B cell (primary cell): Measurements from ENCODE around the gene PDCD6IP. TPM values are rescaled to one million over a fixed set of nuclear protein-coding genes. Genes with fewer than 3 reads are reported as not detected.

Experiments used
- ATAC-seq: fragments of 200-7000 bp; cut with Tn5 transposase; one replicate; pipeline ENCODE4 v1.10.0; 2021; ENCODE audit warnings: low read depth, mild to moderate bottlenecking, moderate number of reproducible peaks, moderate library complexity
- CTCF ChIA-PET: fragments of 350-600 bp; sonication (Branson Sonifier 250); formaldehyde crosslinking; loops from one replicate; lab custom pipeline; 2021; ENCODE audit warnings: antibody characterized with exemption, inconsistent platforms; lab: Charles Lee
- POLR2A ChIA-PET: fragments of 350-600 bp; sonication (Branson Sonifier 250); formaldehyde crosslinking; loops from one replicate; lab custom pipeline; 2021; ENCODE audit warnings: antibody characterized with exemption; lab: Charles Lee
- DNase-seq: peaks from one replicate; pipeline ENCODE4 v3.0.0; 2013
- H2AFZ ChIP-seq: 2 replicates; pipeline ENCODE4 v1.6.1; 2012; ENCODE audit warnings: mild to moderate bottlenecking, low read depth, low read length; ENCODE audit not compliant: insufficient read depth, poor library complexity, severe bottlenecking
- H3K27ac ChIP-seq, 2 donors: 1 replicate in 1 of 2; 2 replicates in 1 of 2; pipeline ENCODE4 v1.5.1; 2012 to 2013; ENCODE audit warnings: low read length in 2 of 2, mild to moderate bottlenecking in 2 of 2, moderate library complexity in 1 of 2
- H3K27me3 ChIP-seq, 4 experiments: fragments of 200-600 bp in 1 of 4; sonication (generic) in 1 of 4; replicated peaks in 1 of 4; 1 replicate in 2 of 4; 2 replicates in 2 of 4; pipeline versions ENCODE4 v1.6.1 to v1.7.0; 2013 to 2016; ENCODE audit warnings: low read length in 3 of 4, mild to moderate bottlenecking in 2 of 4, mixed read lengths in 1 of 4, moderate library complexity in 1 of 4; ENCODE audit not compliant: insufficient read depth in 4 of 4, control insufficient read depth in 3 of 4; ENCODE audit errors: control extremely low read depth in 1 of 4
- H3K36me3 ChIP-seq, 2 experiments: replicated peaks in 1 of 2; 1 replicate in 1 of 2; 2 replicates in 1 of 2; pipeline versions ENCODE4 v1.6.1 to v1.7.1; 2013; ENCODE audit warnings: low read length in 1 of 2; ENCODE audit not compliant: insufficient read depth in 2 of 2, control insufficient read depth in 1 of 2; ENCODE audit errors: control extremely low read depth in 1 of 2, extremely low read depth in 1 of 2
- H3K4me1 ChIP-seq, 2 donors: fragments of 200-600 bp in 1 of 2; sonication (generic) in 1 of 2; 1 replicate in 1 of 2; 2 replicates in 1 of 2; pipeline versions ENCODE4 v1.5.1 to v1.6.1; 2013 to 2017; ENCODE audit warnings: low read length in 2 of 2; ENCODE audit not compliant: control insufficient read depth in 2 of 2, insufficient read depth in 2 of 2
- H3K4me2 ChIP-seq: replicated peaks from 2 replicates; pipeline ENCODE3; 2012; ENCODE audit warnings: mild to moderate bottlenecking, low read depth, low read length; ENCODE audit not compliant: poor library complexity, severe bottlenecking
- H3K4me3 ChIP-seq, 5 experiments: fragments of 200-600 bp in 1 of 5; sonication (generic) in 1 of 5; 1 replicate in 3 of 5; 2 replicates in 2 of 5; pipeline versions ENCODE4 v1.5.1 to v1.7.0; 2011 to 2016; ENCODE audit warnings: low read length in 4 of 5, mild to moderate bottlenecking in 4 of 5, low read depth in 2 of 5, control low read depth in 1 of 5, moderate library complexity in 1 of 5; ENCODE audit not compliant: insufficient read depth in 1 of 5; ENCODE audit errors: control extremely low read depth in 1 of 5, extremely low read depth in 1 of 5
- H3K79me2 ChIP-seq: fragments of 200-600 bp; sonication (generic); one replicate; pipeline ENCODE4 v1.6.0; 2016; ENCODE audit warnings: low read length; ENCODE audit not compliant: control insufficient read depth, insufficient read depth
- H3K9ac ChIP-seq: fragments of 200-600 bp; sonication (generic); 2 replicates; pipeline ENCODE4 v1.6.1; 2017; ENCODE audit warnings: mild to moderate bottlenecking, low read length, moderate library complexity
- H3K9me3 ChIP-seq, 3 donors: one replicate each; pipeline versions ENCODE4 v1.6.1 to v1.7.1; 2013; ENCODE audit warnings: low read length in 2 of 3; ENCODE audit not compliant: control insufficient read depth in 2 of 3, insufficient read depth in 1 of 3; ENCODE audit errors: control extremely low read depth in 1 of 3
- H4K20me1 ChIP-seq: 2 replicates; pipeline ENCODE4 v1.6.0; 2012; ENCODE audit warnings: mild to moderate bottlenecking, low read length; ENCODE audit not compliant: insufficient read depth, control insufficient read depth, poor library complexity, severe bottlenecking
- H3K27ac Mint-ChIP-seq: one replicate; pipeline ENCODE4 v1.8.0; 2021; ENCODE audit warnings: mixed read lengths
- H3K27me3 Mint-ChIP-seq: one replicate; pipeline ENCODE4 v1.8.0; 2021; ENCODE audit warnings: mixed read lengths
- H3K4me1 Mint-ChIP-seq: one replicate; pipeline ENCODE4 v1.8.0; 2021; ENCODE audit warnings: mixed read lengths
- H3K4me3 Mint-ChIP-seq: one replicate; pipeline ENCODE4 v1.8.0; 2021; ENCODE audit warnings: mixed read lengths
- H3K9me3 Mint-ChIP-seq: one replicate; pipeline ENCODE4 v1.8.0; 2022; ENCODE audit warnings: mixed read lengths; ENCODE audit not compliant: insufficient read depth
- EZH2 ChIP-seq: IDR thresholded peaks from 2 replicates; pipeline ENCODE4 v1.6.1; 2012; ENCODE audit warnings: borderline replicate concordance, low read depth, mild to moderate bottlenecking, moderate library complexity, low read length; ENCODE audit not compliant: insufficient read depth, poor library complexity, severe bottlenecking
- WGBS: methylation state at CpG from one replicate; pipeline ENCODE4 v1.1.5; 2013; ENCODE audit warnings: missing lambda C conversion rate; ENCODE audit not compliant: insufficient coverage; 5-methylcytosine and 5-hydroxymethylcytosine counted together
- intact Hi-C: fragments of 100-400 bp; cut with micrococcal nuclease; formaldehyde crosslinking; loops from one replicate; pipeline ENCODE4 v1.10.0; 2022
- polyA plus RNA-seq: library from polyadenylated mRNA; depleted of rRNA; stranded (reverse); fragments of >200 nt; gene quantifications from 2 replicates; pipeline ENCODE4 v1.2.3, GENCODE V29; 2012
- total RNA-seq, 2 donors: library from RNA; stranded (reverse); fragments of 120-200 nt in 1 of 2; gene quantifications; 1 replicate in 1 of 2; 2 replicates in 1 of 2; pipeline versions ENCODE4 v1.2.3 to v1.2.4, GENCODE V29; 2013 to 2022
- TF ChIP-seq, protein P1 (sequence below): fragments of 200-600 bp; IDR thresholded peaks from one replicate; pipeline ENCODE4 v1.8.0; 2022; ENCODE audit warnings: antibody characterized with exemption, mild to moderate bottlenecking

Gene PDCD6IP
- total and polyA plus RNA-seq, 2 donors (not counting 1 experiment from before 2014, with no cell fraction given), result 103 to 276 TPM

DNA sequence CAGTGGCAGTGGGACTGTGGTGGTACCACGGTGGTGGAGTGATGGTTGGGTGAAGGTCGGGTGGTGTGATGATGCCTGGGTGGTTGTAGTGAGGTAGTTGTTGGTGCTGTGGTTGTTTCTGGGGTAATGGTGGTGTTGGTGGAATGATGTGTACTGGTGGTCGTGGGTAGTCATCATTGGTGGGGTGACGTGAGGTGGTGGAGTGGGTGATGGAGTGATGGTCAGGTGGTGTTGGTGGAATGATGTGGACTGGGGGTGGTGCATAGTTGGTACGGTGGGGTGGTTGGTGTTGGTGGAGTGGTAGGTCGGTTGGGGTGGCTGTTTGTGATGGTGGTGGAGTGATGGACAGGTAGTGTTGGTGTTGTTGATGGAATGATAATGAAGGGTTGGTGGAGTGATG, 87.1 kb downstream of the PDCD6IP start:
- 75% methylated on average over 6 of the region's 6 CpGs for WGBS
- H3K4me3 ChIP-seq, result no peak overlapping the region
- peaks cover 3 to 5% of the 10 kb centered on the region in 2 donors for H3K4me1 ChIP-seq
- no peak overlapping the region for H3K9ac ChIP-seq
- no peak overlapping the region for H2AFZ ChIP-seq
- DNase-seq, result no peak
- H4K20me1 ChIP-seq, result no peaks in the 10 kb centered on the region
- H3K79me2 ChIP-seq, result no peaks in the 10 kb centered on the region
- TF ChIP-seq, protein P1, sequence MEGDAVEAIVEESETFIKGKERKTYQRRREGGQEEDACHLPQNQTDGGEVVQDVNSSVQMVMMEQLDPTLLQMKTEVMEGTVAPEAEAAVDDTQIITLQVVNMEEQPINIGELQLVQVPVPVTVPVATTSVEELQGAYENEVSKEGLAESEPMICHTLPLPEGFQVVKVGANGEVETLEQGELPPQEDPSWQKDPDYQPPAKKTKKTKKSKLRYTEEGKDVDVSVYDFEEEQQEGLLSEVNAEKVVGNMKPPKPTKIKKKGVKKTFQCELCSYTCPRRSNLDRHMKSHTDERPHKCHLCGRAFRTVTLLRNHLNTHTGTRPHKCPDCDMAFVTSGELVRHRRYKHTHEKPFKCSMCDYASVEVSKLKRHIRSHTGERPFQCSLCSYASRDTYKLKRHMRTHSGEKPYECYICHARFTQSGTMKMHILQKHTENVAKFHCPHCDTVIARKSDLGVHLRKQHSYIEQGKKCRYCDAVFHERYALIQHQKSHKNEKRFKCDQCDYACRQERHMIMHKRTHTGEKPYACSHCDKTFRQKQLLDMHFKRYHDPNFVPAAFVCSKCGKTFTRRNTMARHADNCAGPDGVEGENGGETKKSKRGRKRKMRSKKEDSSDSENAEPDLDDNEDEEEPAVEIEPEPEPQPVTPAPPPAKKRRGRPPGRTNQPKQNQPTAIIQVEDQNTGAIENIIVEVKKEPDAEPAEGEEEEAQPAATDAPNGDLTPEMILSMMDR, result no peak
- ChIA-PET POLR2A (no interaction called here), CTCF (interaction anchor here (1.0 to 2.8 kb wide), 3 partner anchors 9 to 798 kb away, joined by 3 to 12 read pairs (median 4); no protein-coding TSS in a partner anchor)
- intact Hi-C loops, result no loop called here
- H3K9me3 ChIP-seq, result no peaks in the 10 kb centered on the region
- H3K27ac Mint-ChIP-seq, result no peak overlapping the region
- H3K4me3 Mint-ChIP-seq, result no peak overlapping the region
- no peaks in the 10 kb centered on the region for H3K36me3 ChIP-seq
- no peak overlapping the region for H3K4me2 ChIP-seq
- H3K4me1 Mint-ChIP-seq, result peaks cover 4% of the 10 kb centered on the region
- peaks cover 8% of the 10 kb centered on the region for H3K27me3 Mint-ChIP-seq
- H3K9me3 Mint-ChIP-seq, result no peaks in the 10 kb centered on the region
- no peak overlapping the region for H3K27ac ChIP-seq
- peaks cover 0 to 3% (median 0%) of the 10 kb centered on the region in 4 experiments for H3K27me3 ChIP-seq
- no peak for ATAC-seq

DNA sequence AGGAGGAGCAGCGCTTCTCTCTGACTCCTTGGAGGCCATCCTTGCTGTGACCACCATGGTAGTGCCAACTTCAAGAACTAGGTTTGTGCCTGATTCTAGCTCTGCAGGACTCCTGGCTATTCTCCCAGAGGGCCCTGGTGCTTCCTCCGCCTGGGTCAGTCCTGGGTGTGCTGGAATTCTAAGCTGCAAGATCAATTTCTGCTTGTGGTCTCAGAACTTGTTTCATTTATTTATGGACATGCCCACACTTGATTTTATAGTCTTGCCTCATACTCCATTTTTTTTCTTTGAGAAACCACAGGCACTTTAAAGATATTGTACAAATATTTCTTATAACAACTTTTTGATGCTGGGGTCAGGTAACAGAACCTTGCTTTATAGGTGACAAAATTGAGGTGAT, 87.6 kb downstream of the PDCD6IP start:
- Mint-ChIP-seq H3K9me3 (no peaks in the 10 kb centered on the region), H3K4me1 (peaks cover 4% of the 10 kb centered on the region)
- CTCF ChIA-PET, result interaction anchor here (1.5 kb wide), 1 partner anchor 798 kb away, joined by 4 read pairs; no protein-coding TSS in a partner anchor

More for the DNA sequence above, 87.6 kb downstream of the PDCD6IP start:
- TF ChIP-seq, protein P1, result no peak
- TF ChIP-seq EZH2, result no peak
- Histone ChIP-seq H3K27ac (no peak overlapping the region), H3K4me1 (peaks cover 3 to 5% of the 10 kb centered on the region in 2 donors), H3K4me3 (no peak overlapping the region), H3K36me3 (no peaks in the 10 kb centered on the region), H3K9ac (no peak overlapping the region), H3K27me3 (peaks cover 0 to 3% (median 0%) of the 10 kb centered on the region in 4 experiments), H3K9me3 (no peaks in the 10 kb centered on the region), H4K20me1 (no peaks in the 10 kb centered on the region), H3K4me2 (no peak overlapping the region), H3K79me2 (no peaks in the 10 kb centered on the region), H2AFZ (no peak overlapping the region)
- WGBS, result 100% methylated on average over 2 of the region's 2 CpGs
- intact Hi-C loops, result no loop called here
- Mint-ChIP-seq H3K4me3 (no peak overlapping the region), H3K27me3 (peaks cover 8% of the 10 kb centered on the region), H3K27ac (no peak overlapping the region)
- ATAC-seq (no peak), DNase-seq (no peak)
- POLR2A ChIA-PET, result no interaction called here
